HepG2 (cell line): Measurements from ENCODE around the gene BOLL. TPM values are rescaled to one million over a fixed set of nuclear protein-coding genes. Genes with fewer than 3 reads are reported as not detected.

Experiments used
- CERS6 ChIP-seq: sonication (generic); formaldehyde crosslinking; IDR thresholded peaks from 2 replicates; pipeline ENCODE4 v1.5.0; 2020; ENCODE audit warnings: missing genetic modification reagents
- EED ChIP-seq: sonication (generic); formaldehyde crosslinking; IDR thresholded peaks from 2 replicates; pipeline ENCODE4 v1.5.0; 2020; ENCODE audit warnings: mild to moderate bottlenecking, missing genetic modification reagents
- ELF4 ChIP-seq: sonication (generic); formaldehyde crosslinking; IDR thresholded peaks from 2 replicates; pipeline ENCODE4 v1.5.0; 2020; ENCODE audit warnings: missing genetic modification reagents, mild to moderate bottlenecking, moderate library complexity, borderline replicate concordance
- ETV6 ChIP-seq: sonication (generic); formaldehyde crosslinking; conservative IDR thresholded peaks from 2 replicates; pipeline ENCODE4 v1.4.0; 2020; ENCODE audit warnings: missing genetic modification reagents
- FOXM1 ChIP-seq: sonication (generic); formaldehyde crosslinking; IDR thresholded peaks from 2 replicates; pipeline ENCODE4 v1.5.0; 2020; ENCODE audit warnings: missing genetic modification reagents
- HNRNPL ChIP-seq: fragments of 200-400 bp; formaldehyde crosslinking; IDR thresholded peaks from 2 replicates; pipeline ENCODE4 v1.6.1; 2017; ENCODE audit warnings: mild to moderate bottlenecking, low read depth, low read length
- KLF6 ChIP-seq: IDR thresholded peaks from 2 replicates; pipeline ENCODE4 v1.8.0; 2016; ENCODE audit warnings: missing biosample characterization, missing genetic modification reagents
- MAX ChIP-seq: IDR thresholded peaks from 2 replicates; pipeline ENCODE4 v1.6.1; 2012; ENCODE audit warnings: inconsistent platforms
- MTA3 ChIP-seq: sonication (generic); formaldehyde crosslinking; IDR thresholded peaks from 2 replicates; pipeline ENCODE4 v1.4.0; 2020; ENCODE audit warnings: missing genetic modification reagents
- MXD1 ChIP-seq: sonication (generic); formaldehyde crosslinking; IDR thresholded peaks from 2 replicates; pipeline ENCODE4 v1.4.0; 2020; ENCODE audit warnings: mild to moderate bottlenecking, missing genetic modification reagents
- NFAT5 ChIP-seq: sonication (generic); formaldehyde crosslinking; IDR thresholded peaks from 2 replicates; pipeline ENCODE4 v1.4.0; 2020; ENCODE audit warnings: missing genetic modification reagents
- NR1H2 ChIP-seq: sonication (generic); formaldehyde crosslinking; IDR thresholded peaks from 2 replicates; pipeline ENCODE4 v1.8.1; 2022; ENCODE audit warnings: low read depth, missing genetic modification reagents, borderline replicate concordance
- SIN3B ChIP-seq: fragments of 150-350 bp; IDR thresholded peaks from 2 replicates; pipeline ENCODE4 v1.6.1; 2014; ENCODE audit warnings: low read length
- ZFP91 ChIP-seq: sonication (generic); formaldehyde crosslinking; IDR thresholded peaks from 2 replicates; pipeline ENCODE4 v1.9.0; 2022; ENCODE audit warnings: missing genetic modification reagents, mild to moderate bottlenecking, borderline replicate concordance
- ZMYM4 ChIP-seq: sonication (generic); formaldehyde crosslinking; IDR thresholded peaks from 2 replicates; pipeline ENCODE4 v1.8.1; 2023; ENCODE audit warnings: mild to moderate bottlenecking, missing genetic modification reagents
- ZNF205 ChIP-seq: IDR thresholded peaks from 2 replicates; pipeline ENCODE4 v1.6.1; 2018; ENCODE audit warnings: missing biosample characterization, missing genetic modification reagents
- ZNF350 ChIP-seq: sonication (generic); formaldehyde crosslinking; IDR thresholded peaks from 2 replicates; pipeline ENCODE4 v1.4.0; 2020; ENCODE audit warnings: mild to moderate bottlenecking, low read depth, missing genetic modification reagents, borderline replicate concordance
- ZNF431 ChIP-seq: sonication (generic); formaldehyde crosslinking; IDR thresholded peaks from 2 replicates; pipeline ENCODE4 v1.9.0; 2022; ENCODE audit warnings: missing genetic modification reagents, low read depth, mild to moderate bottlenecking, borderline replicate concordance
- ZNF546 ChIP-seq: sonication (generic); formaldehyde crosslinking; conservative IDR thresholded peaks from 2 replicates; pipeline ENCODE4 v1.8.1; 2023; ENCODE audit warnings: mild to moderate bottlenecking, missing genetic modification reagents
- ZNF598 ChIP-seq: sonication (generic); formaldehyde crosslinking; IDR thresholded peaks from 2 replicates; pipeline ENCODE4 v1.5.1; 2020; ENCODE audit warnings: mild to moderate bottlenecking, missing genetic modification reagents, borderline replicate concordance
- polyA plus RNA-seq, 8 experiments: library from polyadenylated mRNA; depleted of rRNA in 3 of 8; stranded (reverse) in 7 of 8; unstranded in 1 of 8; fragments of >200 nt; fragmentation: Illumina TruSeq in 4 of 8; extraction: Trizol in 4 of 8; gene quantifications; 2 replicates each; pipeline versions ENCODE4 v1.2.1 to v1.2.3, GENCODE V29; 2011 to 2016; ENCODE audit warnings: low read depth in 4 of 8, missing spikeins in 1 of 8, mixed read lengths in 1 of 8; ENCODE audit not compliant: insufficient read depth in 1 of 8
- total RNA-seq, 5 experiments: library from RNA; depleted of rRNA; stranded (reverse); fragments of >200 nt; fragmentation: Illumina TruSeq; extraction: Trizol; gene quantifications; 2 replicates each; pipeline ENCODE4 v1.2.3, GENCODE V29; 2016; ENCODE audit warnings: low read depth in 1 of 5

Gene BOLL
- total and polyA plus RNA-seq, 2 of the 13 experiments (the other 11 are each of a cell fraction or from before 2014, with no cell fraction given): not detected

GRCh38 chr2:197705912-197706838, 78.9 kb downstream of the BOLL start (continued):
- TF ChIP-seq ETV6 (CRISPR knock-in tag) (no peak), FOXM1 (no peak), CERS6 (no peak), NR1H2 (CRISPR knock-in tag) (no peak), EED (CRISPR knock-in tag) (0 out of 2 replicates have a peak, but pooled peaks have one; percentile 4), ZNF205 (no peak), NFAT5 (CRISPR knock-in tag) (peak; percentile 65; the same call in 1 of the 2 replicates), MTA3 (CRISPR knock-in tag) (no peak), MAX (no peak), HNRNPL (no peak), ZNF350 (no peak), ZNF546 (CRISPR knock-in tag) (no peak), KLF6 (CRISPR knock-in tag) (no peak), SIN3B (no peak), ZNF431 (CRISPR knock-in tag) (peak; percentile 61; the same call in 1 of the 2 replicates), ZMYM4 (CRISPR knock-in tag) (0 out of 2 replicates have a peak, but pooled peaks have one; percentile 8), MXD1 (CRISPR knock-in tag) (0 out of 2 replicates have a peak, but pooled peaks have one; percentile 42), ELF4 (no peak), ZNF598 (CRISPR knock-in tag) (no peak), ZFP91 (peak; percentile 52; the same call in 1 of the 2 replicates)
